GM21717 (cell line): ENCODE results near the gene CHD1.
"Not testable (repeated sequence)": the region's sequence is repeated elsewhere in the genome, so short reads cannot be mapped to it uniquely, and the experiment has no call there.

Experiments
- ATAC-seq: cut with Tn5 transposase; IDR thresholded peaks from one replicate; pipeline ENCODE4 v1.9.1; 2021; ENCODE audit warnings: mild to moderate bottlenecking, moderate library complexity; ENCODE audit not compliant: unreplicated experiment

The CHD1 gene

DNA sequence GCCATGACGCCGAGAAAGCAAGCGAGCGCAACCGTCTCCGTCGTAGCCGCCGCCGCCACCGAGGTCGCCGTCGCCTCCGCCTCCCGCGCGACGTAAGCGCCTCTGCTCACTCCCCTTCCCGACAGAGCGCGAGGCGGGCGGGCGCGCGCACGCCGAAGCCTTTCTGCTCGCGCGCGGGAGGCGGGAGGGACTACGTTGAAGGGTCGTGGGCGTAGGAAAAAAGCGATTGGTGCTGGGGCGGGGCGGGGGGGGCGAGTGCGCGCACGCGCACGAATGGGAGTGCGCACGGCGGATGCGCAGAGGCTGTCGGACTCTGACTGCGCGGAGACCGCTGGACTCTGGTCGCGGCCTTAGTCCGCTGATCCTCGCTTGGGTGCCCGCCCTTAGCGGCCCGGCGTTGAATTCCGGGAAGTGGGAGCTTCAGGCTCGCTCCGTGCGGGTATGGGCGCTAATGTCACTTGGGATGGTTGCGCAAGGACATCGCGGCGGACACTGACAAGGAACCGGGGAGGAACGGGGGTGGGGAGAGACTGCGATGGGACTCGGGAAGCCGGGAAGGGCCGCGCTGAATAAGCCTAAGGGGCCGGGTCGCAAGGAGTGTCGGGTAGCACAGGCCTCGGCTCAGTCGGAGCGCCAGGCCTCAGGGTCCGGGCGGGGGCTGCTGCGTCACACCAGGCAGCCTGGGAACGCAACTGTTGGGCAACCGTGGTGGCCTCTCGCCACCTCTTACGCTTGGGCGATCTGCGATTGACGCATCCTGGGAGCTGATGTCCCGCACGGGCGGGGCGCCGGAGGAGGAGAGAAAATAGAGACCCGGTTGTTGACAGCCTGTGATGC lies at the start of gene CHD1:
TSS of gene CHD1 (minus strand) at position 135 of the 837 bp plus-strand sequence. CDS start 2,621 bp downstream, outside the sequence.
- peak; percentile 70 for ATAC-seq

DNA sequence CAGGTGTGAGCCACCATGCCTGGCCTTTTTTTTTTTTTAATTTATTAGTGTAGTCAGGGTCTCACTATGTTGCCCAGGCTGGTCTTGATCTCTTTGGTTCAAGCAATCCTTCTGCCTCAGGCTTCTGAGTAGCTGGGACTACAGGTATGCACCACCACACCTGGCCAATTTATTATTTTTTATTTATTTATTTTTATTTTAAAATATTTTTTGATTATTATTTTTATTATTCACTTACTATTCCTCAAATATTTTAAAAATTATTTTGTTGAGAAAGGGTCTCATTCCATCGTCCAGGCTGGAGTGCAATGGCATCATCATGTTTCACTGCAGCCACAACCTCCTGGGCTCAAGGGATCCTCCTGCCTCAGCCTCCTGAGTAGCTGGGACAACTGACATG lies 49.7 kb upstream of the CHD1 start:
- ATAC-seq, result no peak

DNA sequence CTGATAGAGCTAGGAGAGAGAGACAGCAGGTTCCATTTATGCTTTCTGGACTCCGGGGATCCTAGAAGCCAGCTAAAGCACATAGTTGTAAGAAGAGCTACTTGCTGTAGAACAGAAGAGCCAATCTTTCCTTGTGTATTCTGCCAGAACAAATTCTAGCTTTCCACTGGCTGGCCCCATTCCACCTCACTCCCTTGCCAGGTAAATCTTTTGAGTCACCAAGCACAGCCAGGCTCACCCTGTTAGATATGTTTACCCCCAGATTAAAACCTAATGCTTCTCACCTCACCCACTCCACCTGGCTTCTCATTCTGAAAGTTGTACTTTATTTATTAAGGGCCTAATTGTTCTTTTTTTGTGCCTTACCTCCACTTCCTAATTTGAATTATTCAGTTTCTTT lies 48.9 kb upstream of the CHD1 start:
- ATAC-seq, result no peak

DNA sequence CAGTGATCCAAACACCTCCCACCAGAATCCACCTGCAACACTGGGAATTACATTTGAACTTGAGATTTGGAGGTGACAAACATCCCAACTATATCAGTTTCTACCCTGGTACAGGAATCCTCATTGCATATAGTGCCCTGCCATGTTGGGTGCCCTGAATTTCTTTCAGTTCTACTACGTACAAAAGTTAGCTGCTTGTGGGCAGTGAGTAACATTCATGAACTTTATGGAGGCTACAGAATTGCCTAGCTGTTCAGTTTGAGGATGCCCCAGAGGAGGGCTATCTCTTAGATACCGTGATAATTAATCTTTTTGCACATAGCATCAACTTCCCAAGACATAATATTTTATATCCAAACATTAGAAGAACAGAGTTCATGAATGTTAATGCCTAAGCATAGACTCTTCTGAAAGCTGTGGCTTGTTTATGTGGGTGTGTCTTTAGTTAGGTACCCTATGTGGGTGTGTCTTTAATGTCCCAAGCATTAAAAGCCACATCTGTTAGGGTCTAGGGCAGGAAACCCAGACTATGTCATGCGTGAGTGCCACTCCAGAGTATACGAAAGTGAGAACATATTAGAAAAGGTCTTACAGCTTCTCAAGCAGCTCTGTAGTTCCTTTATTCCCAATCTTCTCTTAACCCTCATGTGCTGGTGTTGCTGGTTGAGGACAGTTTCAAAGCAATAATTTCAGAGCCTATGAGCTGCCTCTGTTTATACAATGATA lies 47.0 kb upstream of the CHD1 start:
- ATAC-seq, result peak; percentile 90

DNA sequence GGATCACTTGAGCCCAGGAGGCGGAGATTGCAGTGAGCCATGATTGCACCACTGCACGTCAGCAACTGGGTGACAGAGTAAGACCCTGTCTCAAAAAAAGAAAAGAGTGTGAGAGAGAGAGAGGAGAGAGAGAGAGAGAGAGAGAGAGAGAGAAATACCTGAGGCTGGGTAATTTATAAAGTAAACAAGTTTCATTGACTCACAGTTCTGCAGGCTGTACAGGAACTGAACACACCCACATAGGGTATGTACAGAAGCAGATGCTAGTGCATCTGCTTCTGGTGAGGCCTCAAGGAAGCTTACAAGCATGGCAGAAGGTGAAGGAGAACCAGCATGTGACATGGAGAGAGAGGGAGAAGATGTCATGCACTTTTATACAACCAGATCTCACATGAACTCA lies 46.4 kb upstream of the CHD1 start:
- peak; percentile 24 for ATAC-seq

DNA sequence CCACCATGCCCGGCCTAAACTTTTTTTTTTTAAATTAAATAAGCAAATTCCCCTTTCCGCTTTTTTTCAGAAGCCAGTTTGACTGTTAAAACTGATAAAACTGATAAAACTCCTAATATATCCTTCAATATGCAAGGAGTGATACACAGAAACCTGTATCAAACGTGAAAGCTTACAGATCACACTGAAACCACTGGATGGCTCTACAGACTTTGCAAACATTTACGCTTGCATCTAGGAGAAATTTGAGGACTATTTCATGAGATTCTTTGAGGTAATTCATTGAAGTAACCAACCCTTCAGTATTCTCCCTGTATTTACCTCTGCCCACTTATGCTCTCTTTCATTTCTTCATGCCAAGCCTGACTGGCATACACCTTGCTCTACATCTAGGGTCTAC lies 40.6 kb upstream of the CHD1 start:
- no peak for ATAC-seq

DNA sequence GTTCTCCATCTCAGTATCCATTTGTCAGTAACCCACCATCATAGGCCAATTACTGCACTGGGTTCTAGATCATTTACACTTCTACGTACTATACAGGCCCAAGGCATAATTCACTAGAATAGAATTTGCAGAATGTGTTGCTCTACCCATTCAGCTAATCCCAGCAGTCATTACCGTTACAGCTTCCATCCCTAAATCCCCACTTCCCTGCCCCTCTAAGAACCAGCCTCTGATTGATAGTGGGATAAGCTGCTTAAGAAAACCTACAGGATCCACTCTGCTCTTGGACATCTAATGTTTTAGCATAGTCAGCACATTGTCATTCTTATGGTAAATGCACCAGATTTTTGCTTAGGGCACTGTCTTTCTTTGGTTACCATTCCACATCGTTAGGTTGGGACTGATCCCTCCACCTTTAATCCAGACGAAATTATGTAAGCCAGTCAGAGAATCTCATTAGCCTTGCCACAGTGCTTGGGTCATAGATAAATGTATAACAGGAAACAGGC lies 39.3 kb upstream of the CHD1 start:
- ATAC-seq, result no peak

DNA sequence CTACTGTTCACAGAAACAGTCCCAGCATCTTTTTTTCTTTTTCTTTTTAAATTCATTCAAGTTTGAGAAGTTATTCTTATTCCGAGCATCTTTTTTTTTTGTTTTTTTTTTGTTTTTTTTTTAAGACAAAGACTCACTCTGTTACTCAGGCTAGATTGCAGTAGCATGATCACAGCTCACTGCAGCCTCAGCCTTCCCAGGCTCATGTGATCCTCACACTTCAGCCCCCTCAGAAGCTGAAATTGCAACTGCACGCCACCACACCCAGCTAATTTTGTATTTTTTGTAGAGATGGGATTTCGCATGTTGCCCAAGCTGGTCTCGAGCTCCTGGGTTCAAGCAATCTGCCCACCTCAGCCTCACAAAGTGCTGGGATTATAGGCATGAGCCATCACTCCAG lies 36.4 kb upstream of the CHD1 start:
- no peak for ATAC-seq

DNA sequence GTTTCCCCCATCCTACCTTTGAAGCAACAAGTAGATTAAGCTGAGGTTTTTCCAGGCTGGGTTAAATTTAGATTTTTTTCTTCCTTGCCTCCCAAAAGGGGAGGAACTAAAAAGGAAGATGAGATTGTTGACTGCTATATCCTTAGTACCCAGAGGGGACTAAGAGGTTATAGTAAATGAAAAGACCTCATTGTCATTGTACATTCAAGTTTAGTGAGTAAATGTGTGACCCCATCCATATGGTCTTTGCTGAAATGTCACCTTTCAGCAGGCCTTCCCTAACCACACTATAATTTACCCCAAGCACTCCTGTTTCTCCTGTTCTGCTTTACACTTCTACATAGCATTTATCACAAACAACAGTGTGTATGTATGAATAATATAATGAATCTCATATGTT lies 35.8 kb upstream of the CHD1 start:
- no peak for ATAC-seq

DNA sequence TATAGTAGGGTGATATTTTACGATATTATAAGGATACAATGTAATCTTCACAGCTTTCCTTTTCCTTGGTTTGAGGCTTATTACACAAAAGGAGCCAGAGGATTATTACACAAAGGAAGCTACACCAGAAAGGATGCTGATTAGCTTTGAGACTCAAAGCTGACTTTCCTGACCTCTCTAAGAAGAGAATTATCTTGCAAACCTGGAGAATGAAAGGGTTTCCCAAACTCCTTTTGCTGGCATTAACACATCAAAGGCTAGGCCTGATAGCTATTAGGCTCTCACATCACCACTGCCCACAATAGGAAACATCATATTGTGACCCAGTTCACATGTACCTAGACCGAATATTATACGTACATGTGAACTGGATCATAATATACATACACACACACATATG lies 34.2 kb upstream of the CHD1 start:
- no peak for ATAC-seq

DNA sequence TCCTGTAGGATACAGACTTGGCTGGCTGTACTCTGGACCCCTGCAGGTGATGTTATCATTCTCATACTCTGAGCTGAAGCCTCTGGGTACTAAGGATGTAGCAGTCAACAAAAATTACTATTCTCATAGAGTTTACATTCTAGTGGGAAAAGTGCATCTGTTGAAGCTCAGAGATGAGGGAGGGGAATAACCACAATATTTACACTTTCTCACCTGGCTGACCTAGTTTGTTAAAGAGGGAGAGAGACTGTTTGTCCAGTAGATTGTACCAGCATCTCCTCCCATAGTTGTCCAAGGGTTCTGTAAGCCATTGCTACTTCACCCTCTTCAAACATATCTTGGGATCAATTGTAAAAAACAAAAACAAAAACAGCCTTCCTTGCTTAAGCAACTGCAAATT lies 33.8 kb upstream of the CHD1 start:
- no peak for ATAC-seq

DNA sequence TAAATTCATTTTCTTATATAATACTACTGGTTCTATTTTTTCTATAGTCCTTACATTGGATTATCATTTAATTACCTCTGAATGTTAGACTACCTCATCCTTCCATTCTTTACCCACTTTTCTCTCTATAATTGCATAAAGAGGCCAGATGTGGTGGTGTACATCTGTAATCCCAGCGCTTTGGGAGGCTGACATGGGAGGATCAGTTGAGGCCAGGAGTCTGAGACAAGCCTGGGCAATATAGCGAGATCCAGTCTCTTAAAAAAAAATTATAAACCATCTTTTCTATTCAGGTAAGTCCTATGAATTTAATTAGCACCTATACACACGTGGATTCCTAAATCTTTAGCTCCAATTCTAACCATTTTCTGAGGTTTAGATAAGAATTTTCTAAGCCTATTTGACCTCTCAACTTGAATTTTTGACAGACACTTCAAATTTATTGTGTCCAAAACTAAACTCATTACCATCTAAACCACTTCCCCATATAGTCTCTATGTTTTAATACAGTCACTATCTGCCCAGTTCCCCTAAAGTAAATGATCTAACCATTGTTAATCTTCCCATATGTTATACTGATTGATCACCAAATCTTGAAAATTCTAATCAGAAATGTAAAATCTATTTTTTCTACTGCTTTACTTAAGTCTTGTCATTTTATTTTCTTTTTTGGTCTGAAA lies 33.0 kb upstream of the CHD1 start:
- ATAC-seq, result no peak

DNA sequence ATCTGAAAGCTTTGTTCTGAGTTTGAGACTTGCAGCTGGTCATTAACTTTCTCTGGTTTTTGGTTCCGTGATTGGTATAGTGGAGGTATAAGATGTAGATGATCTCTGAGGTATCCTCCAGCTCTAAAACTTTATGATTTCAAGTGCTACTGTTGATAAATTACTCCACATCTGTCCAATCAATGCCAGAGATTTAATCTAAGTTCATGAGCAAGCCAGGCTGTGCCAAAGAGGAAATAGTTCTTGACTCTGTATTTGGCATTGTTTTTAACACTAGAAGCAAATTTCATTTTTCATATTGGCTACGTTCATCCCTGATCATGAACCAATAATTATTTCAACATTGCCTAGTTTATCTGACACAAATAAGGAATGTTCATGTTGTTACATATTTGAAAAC lies 28.5 kb upstream of the CHD1 start:
- no peak for ATAC-seq

DNA sequence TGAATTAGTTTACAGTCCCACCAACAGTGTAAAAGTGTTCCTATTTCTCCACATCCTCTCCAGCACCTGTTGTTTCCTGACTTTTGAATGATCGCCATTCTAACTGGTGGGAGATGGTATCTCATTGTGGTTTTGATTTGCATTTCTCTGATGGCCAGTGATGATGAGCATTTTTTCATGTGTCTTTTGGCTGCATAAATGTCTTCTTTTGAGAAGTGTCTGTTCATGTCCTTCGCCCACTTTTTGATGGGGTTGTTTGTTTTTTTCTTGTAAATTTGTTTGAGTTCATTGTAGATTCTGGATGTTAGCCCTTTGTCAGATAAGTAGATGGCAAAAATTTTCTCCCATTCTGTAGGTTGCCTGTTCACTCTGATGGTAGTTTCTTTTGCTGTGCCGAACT lies 27.1 kb upstream of the CHD1 start:
- not testable (repeated sequence) for ATAC-seq

DNA sequence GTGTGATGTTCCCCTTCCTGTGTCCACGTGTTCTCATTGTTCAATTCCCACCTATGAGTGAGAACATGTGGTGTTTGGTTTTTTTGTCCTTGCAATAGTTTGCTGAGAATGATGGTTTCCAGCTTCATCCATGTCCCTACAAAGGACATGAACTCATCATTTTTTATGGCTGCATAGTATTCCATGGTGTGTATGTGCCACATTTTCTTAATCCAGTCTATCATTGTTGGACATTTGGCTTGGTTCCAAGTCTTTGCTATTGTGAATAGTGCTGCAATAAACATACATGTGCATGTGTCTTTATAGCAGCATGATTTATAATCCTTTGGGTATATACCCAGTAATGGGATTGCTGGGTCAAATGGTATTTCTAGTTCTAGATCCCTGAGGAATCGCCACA lies 26.7 kb upstream of the CHD1 start:
- not testable (repeated sequence) for ATAC-seq

DNA sequence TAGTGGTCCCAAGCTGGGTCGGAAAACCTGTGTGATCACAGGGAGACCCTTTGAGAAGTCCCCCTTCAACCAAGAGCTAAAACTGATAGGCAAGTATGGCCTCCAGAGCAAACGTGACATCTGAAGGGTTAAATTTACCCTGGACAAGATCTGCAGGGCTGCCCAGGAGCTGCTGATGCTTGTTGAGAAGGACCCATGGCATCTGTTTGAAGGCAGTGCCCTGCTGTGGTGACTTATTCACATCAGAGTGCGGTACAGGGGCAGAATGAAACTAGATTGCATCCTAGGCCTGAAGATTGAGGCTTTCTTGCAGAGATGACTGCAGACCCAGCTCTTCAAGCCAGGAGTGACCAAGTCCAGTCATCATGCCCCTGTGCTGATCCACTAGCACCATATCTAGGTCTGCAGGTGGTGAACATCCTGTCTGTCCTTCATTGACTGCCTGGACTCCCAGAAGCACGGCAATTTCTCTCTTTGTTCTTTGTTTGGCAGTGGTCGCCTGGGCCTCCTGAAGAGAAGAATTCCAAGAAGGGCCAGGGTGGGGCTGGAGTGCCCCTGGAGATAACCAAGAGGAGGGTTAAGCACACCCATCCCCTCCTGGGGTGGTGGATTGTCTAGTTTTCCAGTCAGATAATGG lies 25.7 kb upstream of the CHD1 start:
- ATAC-seq, result no peak

DNA sequence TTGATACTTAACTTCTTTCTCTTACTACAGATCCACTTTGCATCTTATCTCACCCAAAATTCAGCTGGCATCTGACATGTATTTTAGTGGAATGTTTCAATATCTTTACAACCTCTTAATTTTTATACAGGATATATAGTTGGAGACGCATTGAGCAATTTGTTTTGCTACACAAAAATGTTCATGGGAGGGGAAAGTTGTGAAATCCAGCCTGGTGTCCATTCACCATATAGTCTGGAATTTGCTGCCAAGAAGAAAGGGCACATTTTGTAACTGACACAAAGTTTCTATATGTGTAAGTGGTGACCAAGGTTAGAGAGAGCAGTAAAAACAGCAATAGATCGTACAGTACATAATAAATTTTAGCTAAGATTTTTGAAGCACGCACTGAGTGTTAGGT lies 14.0 kb upstream of the CHD1 start:
- ATAC-seq, result no peak

DNA sequence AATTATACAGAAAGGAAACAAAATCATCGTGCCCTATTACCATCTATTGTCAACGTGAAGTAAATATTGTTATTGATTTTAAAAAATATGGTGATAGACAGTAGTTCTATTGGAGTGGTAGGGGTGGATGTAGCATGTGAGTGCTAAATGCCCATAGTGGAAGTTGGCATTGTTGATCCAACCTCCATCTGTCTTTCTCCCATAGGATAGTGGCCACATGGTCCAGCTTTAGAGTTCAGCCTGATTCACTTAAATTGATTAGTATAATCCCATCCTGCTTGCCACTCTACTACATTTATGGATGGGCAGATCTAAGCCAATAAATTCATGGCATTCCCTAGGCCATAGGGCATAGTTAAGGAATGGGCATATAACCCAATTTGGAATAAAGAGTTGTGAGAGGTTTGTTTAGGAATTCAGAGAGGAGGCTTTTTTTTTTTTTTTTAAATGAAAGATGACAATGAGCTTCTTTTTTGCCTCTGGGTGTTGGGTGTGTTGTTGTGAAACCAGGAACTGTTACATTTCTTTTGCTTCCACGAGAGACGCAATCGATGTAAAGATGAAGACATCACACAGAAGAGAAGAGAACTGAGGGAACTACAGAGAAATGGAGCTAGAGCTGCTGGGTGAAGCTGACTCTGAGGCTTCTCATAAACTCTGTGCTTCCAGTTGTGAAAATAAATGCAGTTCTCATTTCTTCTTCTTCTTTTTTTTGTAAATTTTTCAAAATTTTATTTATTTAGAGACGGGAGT lies 12.5 kb upstream of the CHD1 start:
- ATAC-seq, result no peak

DNA sequence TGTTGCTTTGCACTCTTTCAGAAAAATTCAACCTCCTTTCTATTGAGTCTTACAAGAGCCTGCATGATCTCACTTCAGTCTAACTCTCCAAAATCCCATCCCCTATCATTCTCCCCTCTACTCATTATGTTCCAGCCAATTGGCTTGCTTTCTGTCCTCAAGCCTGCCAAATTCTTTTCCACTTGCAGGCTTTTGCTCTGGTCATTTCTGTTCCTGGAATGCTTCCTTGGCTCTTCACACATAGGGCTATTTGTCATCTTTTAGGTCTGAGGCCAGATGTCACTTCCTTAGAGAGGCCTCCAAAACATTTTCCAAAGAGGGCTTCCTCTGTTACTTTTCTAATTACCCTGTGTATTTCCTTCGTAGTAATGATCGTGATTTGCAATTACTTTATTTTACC lies 11.8 kb upstream of the CHD1 start:
- no peak for ATAC-seq

DNA sequence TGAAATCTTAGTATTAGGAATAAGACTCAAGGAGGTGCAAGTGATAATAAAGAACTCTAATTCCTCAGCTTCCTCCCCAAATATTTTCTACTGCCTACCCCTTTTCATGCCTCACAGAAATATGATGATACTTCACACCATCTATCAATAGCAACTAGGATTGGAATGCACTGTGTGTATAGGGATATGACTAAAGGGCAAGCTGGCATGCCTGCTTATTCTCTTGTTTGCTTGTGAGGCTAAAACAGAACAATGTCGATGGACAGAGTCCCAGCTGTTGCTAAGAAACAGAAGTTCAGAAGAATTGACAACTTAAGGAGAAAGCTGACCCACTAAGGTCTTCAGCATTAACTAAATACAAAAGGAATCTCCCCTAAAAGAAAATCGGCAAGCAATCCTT lies 9.7 kb upstream of the CHD1 start:
- no peak for ATAC-seq
